ENCODE measurements around the gene TBC1D5.

Gene TBC1D5

GRCh38 chr3:17459470-17459993 is 282.9 kb downstream of the TBC1D5 start:
- no peak for DNase-seq

GRCh38 chr3:17456650-17457049 is 285.8 kb downstream of the TBC1D5 start:
- no peak for DNase-seq

- DNase-seq, result no peak
Observed at GRCh38 chr3:17456046-17456445, 286.4 kb downstream of the TBC1D5 start.

- no peak for DNase-seq
Observed at GRCh38 chr3:17444865-17445264, 297.6 kb downstream of the TBC1D5 start.

- DNase-seq, result no peak
Observed at GRCh38 chr3:17443142-17443541, 299.3 kb downstream of the TBC1D5 start.

- DNase-seq, result no peak
Observed at GRCh38 chr3:17442332-17443049, 299.9 kb downstream of the TBC1D5 start.

- no peak for DNase-seq
Observed at GRCh38 chr3:17433876-17434275, 308.6 kb downstream of the TBC1D5 start.

- DNase-seq, result no peak
Observed at GRCh38 chr3:17432236-17432635, 310.2 kb downstream of the TBC1D5 start.

GRCh38 chr3:17431484-17432045 is 310.9 kb downstream of the TBC1D5 start:
- DNase-seq, result no peak

GRCh38 chr3:17431004-17431403 is 311.4 kb downstream of the TBC1D5 start:
- no peak for DNase-seq

- DNase-seq, result no peak
Observed at GRCh38 chr3:17430582-17430981, 311.8 kb downstream of the TBC1D5 start.

GRCh38 chr3:17423786-17424536 is 318.5 kb downstream of the TBC1D5 start:
- DNase-seq, result no peak

- no peak for DNase-seq
Observed at GRCh38 chr3:17422636-17423035, 319.8 kb downstream of the TBC1D5 start.

GRCh38 chr3:17420668-17421067 is 321.8 kb downstream of the TBC1D5 start:
- no peak for DNase-seq

GRCh38 chr3:17412950-17413530 is 329.4 kb downstream of the TBC1D5 start:
- peak; percentile 20 for DNase-seq

GRCh38 chr3:17411157-17411877 is 331.1 kb downstream of the TBC1D5 start:
- no peak for DNase-seq

GRCh38 chr3:17407576-17407975 is 334.9 kb downstream of the TBC1D5 start:
- DNase-seq, result no peak

- no peak for DNase-seq
Observed at GRCh38 chr3:17404548-17404947, 337.9 kb downstream of the TBC1D5 start.

- no peak for DNase-seq
Observed at GRCh38 chr3:17402442-17402841, 340.0 kb downstream of the TBC1D5 start.

GRCh38 chr3:17401912-17402311 is 340.5 kb downstream of the TBC1D5 start:
- no peak for DNase-seq

GRCh38 chr3:17399586-17399985 is 342.8 kb downstream of the TBC1D5 start:
- no peak for DNase-seq

GRCh38 chr3:17398959-17399551 is 343.4 kb downstream of the TBC1D5 start:
- DNase-seq, result no peak
